Naive thymus-derived CD8-positive, alpha-beta T cell (primary cell): ENCODE data around the gene CEP63. TPM values are rescaled to one million over a fixed set of nuclear protein-coding genes. Genes with fewer than 3 reads are reported as not detected.

Experiments used
- ATAC-seq, 2 donors: fragments of 150-1000 bp; cut with Tn5 transposase in 1 of 2; sonication (Bioruptor Pico), chemical (Tn5 transposase) in 1 of 2; 1 replicate in 1 of 2; 2 replicates in 1 of 2; pipeline ENCODE4 v1.10.0; 2021; ENCODE audit warnings: mild to moderate bottlenecking in 2 of 2, moderate library complexity in 2 of 2
- POLR2A ChIA-PET: fragments of 350-600 bp; sonication (Branson Sonifier 250); formaldehyde crosslinking; loops from one replicate; lab custom pipeline; 2021; ENCODE audit warnings: antibody characterized with exemption; lab: Charles Lee
- DNase-seq, 10 donors: peaks; one replicate each; pipeline versions ENCODE4 v3.0.0 to v3.0.0-alpha.2; 2020 to 2022
- H3K27ac Mint-ChIP-seq, 10 donors: one replicate each; pipeline ENCODE4 v1.8.0; 2020 to 2022; ENCODE audit warnings: mild to moderate bottlenecking in 10 of 10, mixed read lengths in 10 of 10, moderate library complexity in 4 of 10, inconsistent platforms in 1 of 10
- H3K27me3 Mint-ChIP-seq, 5 donors: one replicate each; pipeline ENCODE4 v1.8.0; 2021 to 2022; ENCODE audit warnings: mixed read lengths in 5 of 5
- H3K36me3 Mint-ChIP-seq, 3 donors: one replicate each; pipeline ENCODE4 v1.8.0; 2020 to 2022; ENCODE audit warnings: mixed read lengths in 3 of 3, mild to moderate bottlenecking in 2 of 3, inconsistent platforms in 1 of 3
- H3K4me1 Mint-ChIP-seq, 4 donors: one replicate each; pipeline ENCODE4 v1.8.0; 2021 to 2022; ENCODE audit warnings: mixed read lengths in 4 of 4
- H3K4me3 Mint-ChIP-seq, 10 donors: one replicate each; pipeline ENCODE4 v1.8.0; 2020 to 2022; ENCODE audit warnings: mild to moderate bottlenecking in 10 of 10, mixed read lengths in 10 of 10, moderate library complexity in 6 of 10, inconsistent platforms in 1 of 10
- H3K9me3 Mint-ChIP-seq, 9 donors: one replicate each; pipeline ENCODE4 v1.8.0; 2020 to 2022; ENCODE audit warnings: mixed read lengths in 9 of 9, mild to moderate bottlenecking in 3 of 9, inconsistent platforms in 1 of 9, moderate library complexity in 1 of 9
- polyA plus RNA-seq, 3 donors: library from polyadenylated mRNA; unstranded; fragments of 300-500 nt; fragmentation: Illumina TruSeq; gene quantifications; one replicate each; pipeline ENCODE4 v1.2.3, GENCODE V29; 2021
- total RNA-seq, 8 experiments: library from RNA in 2 of 8; stranded (reverse) in 2 of 8; gene quantifications; one replicate each; pipeline ENCODE4 v1.2.3 and lab custom pipeline; 2021 to 2026

The CEP63 gene
- total and polyA plus RNA-seq, 5 experiments from 2014 or later, result 16.2 to 40.1 (median 32.2) TPM

DNA sequence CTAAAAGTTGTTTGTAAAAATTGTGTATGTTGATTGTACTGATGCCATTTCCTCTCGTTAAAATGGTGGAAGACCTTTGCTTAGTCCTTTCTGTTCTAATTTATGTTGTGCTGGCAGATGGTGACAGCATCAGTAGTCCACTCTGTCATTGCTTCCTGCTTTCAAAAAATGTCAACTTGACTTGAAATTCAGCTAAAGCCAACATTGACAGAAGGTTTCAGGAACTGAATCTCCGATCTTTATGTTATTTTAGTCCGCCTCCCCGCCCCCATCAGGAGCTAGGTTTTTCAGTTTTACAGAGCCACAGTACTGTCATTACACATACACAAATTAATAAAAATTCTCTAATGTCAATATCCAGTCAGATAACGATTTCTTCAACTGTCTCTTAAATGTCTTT is 1.5 kb downstream of the CEP63 start:
- no peaks in the 10 kb centered on the region for H3K9me3 Mint-ChIP-seq
- DNase-seq (no peak), ATAC-seq (no peak)
- POLR2A ChIA-PET, result interaction anchor here (2.1 kb wide), 1 partner anchor 237 kb away, joined by 15 read pairs; the partner anchor contains the start of gene RYK
- peak overlapping the region; percentile 76 to 100 (median 99) for H3K4me3 Mint-ChIP-seq
- peak overlapping the region; percentile 64 to 99 (median 94) for H3K27ac Mint-ChIP-seq
- H3K4me1 Mint-ChIP-seq, result peaks cover 23 to 68% (median 65%) of the 10 kb centered on the region in 4 donors
- H3K27me3 Mint-ChIP-seq, result no peaks in the 10 kb centered on the region
- peaks cover 0 to 10% (median 0%) of the 10 kb centered on the region in 3 donors for H3K36me3 Mint-ChIP-seq

DNA sequence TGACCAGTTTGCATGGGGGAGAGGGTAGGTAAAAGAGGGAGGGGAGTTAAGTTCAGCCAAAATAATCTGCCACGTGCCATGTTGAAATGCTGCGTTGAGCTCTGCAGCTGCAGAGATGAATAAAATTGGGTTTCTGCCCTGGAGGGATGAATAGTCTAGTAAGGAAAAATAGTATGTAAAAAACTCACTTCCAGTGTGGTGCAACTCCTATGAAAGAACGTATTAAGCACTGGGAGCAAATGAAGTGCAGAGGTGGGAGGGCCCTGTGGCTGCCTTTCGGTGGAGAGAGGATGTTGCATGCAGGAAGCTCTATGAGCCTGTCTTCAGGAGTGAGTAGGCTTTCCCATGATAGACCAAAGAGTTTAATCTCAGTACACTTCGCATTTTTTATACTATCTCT is 8.6 kb downstream of the CEP63 start:
- H3K27ac Mint-ChIP-seq, result no peak overlapping the region
- DNase-seq (no peak), ATAC-seq (no peak)
- H3K4me3 Mint-ChIP-seq, result no peak overlapping the region
- peaks cover 0 to 2% (median 0%) of the 10 kb centered on the region in 9 donors for H3K9me3 Mint-ChIP-seq
- POLR2A ChIA-PET, result interaction anchor here (1.1 kb wide), 1 partner anchor 9 kb away, joined by 4 read pairs; the partner anchor contains the start of genes ANAPC13 and CEP63
- H3K4me1 Mint-ChIP-seq, result peaks cover 37 to 69% (median 67%) of the 10 kb centered on the region in 4 donors
- H3K27me3 Mint-ChIP-seq, result no peaks in the 10 kb centered on the region
- peaks cover 15 to 46% (median 40%) of the 10 kb centered on the region in 3 donors for H3K36me3 Mint-ChIP-seq

DNA sequence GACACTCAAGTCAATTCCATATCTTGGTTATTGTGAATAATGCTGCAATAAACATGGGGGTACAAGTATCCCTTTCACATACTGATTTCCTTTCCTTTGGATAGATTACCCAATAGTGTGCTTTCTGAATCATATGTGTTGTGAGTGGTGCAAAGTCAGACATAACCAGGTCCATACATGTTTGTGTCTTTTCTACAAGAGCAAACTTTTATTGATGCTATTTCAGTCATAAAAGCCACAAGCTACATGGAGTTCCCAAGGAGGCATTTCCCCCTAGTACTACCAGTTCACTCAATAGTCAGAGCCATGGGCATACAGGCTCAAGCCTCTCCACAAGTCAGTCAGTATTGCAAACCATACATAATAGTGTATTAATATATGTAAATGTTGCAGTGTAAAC is 10.1 kb downstream of the CEP63 start:
- POLR2A ChIA-PET, result no interaction called here
- H3K36me3 Mint-ChIP-seq, result peaks cover 21 to 60% (median 53%) of the 10 kb centered on the region in 3 donors
- H3K27ac Mint-ChIP-seq, result peak overlapping the region in 3 of 10 donors; percentile 8 to 64 (median 56)
- no peak for ATAC-seq
- H3K9me3 Mint-ChIP-seq, result peaks cover 0 to 4% (median under 1%) of the 10 kb centered on the region in 9 donors
- no peaks in the 10 kb centered on the region for H3K27me3 Mint-ChIP-seq
- DNase-seq, result no peak
- H3K4me3 Mint-ChIP-seq, result no peak overlapping the region
- peaks cover 42 to 71% (median 68%) of the 10 kb centered on the region in 4 donors for H3K4me1 Mint-ChIP-seq

DNA sequence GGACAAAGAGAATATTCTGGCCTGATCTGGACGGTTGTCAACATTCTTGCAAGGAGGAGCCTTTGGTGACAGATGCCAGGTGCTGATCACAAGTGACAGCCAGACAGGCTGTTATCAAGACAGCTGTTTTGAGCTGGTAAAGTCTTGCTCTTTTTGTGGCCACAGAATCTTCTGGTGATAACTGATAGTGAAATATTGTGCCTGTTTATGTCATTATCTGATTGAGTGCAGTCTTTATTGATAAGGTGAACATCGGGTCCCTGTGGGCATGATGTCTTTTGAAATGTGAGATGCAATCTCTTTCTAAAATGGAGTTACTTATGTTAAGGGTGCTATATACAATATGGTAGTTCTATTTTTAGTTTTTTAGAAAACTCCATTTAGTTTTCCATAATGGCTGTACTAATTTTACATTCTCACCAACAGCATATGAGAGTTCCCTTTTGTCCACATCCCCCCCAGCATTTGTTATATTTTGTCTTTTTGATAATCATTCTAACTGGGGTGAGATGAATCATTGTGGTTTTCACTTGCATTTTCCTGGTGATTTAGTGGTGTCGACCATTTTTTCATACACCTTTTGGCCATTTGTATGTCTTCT is 10.7 kb downstream of the CEP63 start:
- Mint-ChIP-seq H3K27me3 (no peaks in the 10 kb centered on the region), H3K36me3 (peaks cover 25 to 66% (median 58%) of the 10 kb centered on the region in 3 donors), H3K4me1 (peaks cover 43 to 73% (median 72%) of the 10 kb centered on the region in 4 donors), H3K27ac (peak overlapping the region in 3 of 10 donors; percentile 8 to 64 (median 56)), H3K9me3 (peaks cover 0 to 10% (median 5%) of the 10 kb centered on the region in 9 donors), H3K4me3 (no peak overlapping the region)
- POLR2A ChIA-PET, result no interaction called here
- no peak for ATAC-seq
- no peak for DNase-seq

DNA sequence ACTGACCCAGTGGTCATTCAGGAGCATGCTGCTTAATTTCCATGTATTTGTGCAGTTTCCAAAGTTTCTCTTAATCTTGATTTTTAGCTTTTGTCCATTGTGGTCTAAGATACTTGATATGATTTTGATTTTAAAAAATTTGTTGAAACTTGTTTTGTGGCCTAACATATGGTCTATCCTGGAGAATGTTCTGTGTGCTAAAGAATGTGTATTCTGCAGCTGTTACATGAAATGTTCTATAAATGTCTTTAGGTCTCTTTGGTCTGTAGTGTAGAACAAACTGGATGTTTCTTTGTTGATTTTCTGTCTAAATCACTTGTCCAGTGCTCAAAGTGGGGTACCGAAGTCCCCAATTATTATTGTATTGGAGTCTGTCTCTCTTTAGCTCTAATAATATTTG is 17.4 kb downstream of the CEP63 start:
- POLR2A ChIA-PET, result no interaction called here
- H3K4me1 Mint-ChIP-seq, result peaks cover 35 to 59% (median 53%) of the 10 kb centered on the region in 4 donors
- H3K4me3 Mint-ChIP-seq, result peak overlapping the region in 3 of 10 donors; percentile 6 to 46 (median 27)
- no peaks in the 10 kb centered on the region for H3K27me3 Mint-ChIP-seq
- DNase-seq (no peak), ATAC-seq (no peak)
- peaks cover 48 to 86% (median 83%) of the 10 kb centered on the region in 3 donors for H3K36me3 Mint-ChIP-seq
- H3K9me3 Mint-ChIP-seq, result peaks cover 13 to 43% (median 40%) of the 10 kb centered on the region in 9 donors
- no peak overlapping the region for H3K27ac Mint-ChIP-seq

DNA sequence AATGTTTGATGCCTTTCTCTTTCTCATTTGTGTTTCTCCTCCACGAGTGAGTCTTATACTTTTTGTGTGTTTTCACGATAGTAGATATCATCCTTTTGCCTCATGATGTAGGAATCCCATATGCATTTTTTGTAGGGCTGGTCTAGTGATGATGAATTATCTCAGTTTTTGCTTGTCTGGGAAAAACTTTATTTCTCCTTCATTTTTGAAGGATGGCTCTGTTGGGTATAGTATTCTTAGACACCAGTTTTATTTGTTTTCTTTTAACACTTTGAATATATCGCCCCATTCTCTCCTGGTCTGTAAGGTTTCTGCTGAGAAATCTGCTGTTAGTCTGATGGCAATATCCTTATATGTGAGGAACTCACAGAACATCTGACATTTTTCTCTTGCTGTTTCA is 18.3 kb downstream of the CEP63 start:
- DNase-seq (no peak), ATAC-seq (no peak)
- Mint-ChIP-seq H3K27me3 (no peaks in the 10 kb centered on the region), H3K9me3 (peaks cover 11 to 43% (median 40%) of the 10 kb centered on the region in 9 donors), H3K36me3 (peaks cover 52 to 86% (median 84%) of the 10 kb centered on the region in 3 donors), H3K4me3 (peak overlapping the region in 1 of 10 donors; percentile 14), H3K27ac (no peak overlapping the region), H3K4me1 (peaks cover 28 to 50% (median 45%) of the 10 kb centered on the region in 4 donors)
- POLR2A ChIA-PET, result no interaction called here

DNA sequence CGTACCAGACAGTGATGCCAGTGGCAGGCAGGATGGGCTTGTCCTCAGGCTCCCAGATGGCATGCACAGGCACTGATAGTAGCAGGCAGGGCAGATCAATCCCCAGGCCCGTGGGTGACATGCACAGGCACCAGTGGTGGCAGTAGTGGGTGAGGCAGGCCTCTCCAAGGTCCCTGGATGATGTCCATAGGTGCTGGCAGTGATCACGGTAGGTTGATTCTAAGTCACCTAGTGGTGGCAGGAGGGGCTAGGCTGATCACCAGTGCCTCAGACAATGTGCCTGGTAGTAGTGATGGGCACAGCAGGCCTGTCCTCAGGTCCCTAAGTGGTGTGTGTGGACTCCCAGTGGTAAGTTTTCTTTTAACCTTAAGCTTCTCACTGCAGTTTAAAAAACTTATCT is 19.6 kb downstream of the CEP63 start:
- peaks cover 11 to 43% (median 40%) of the 10 kb centered on the region in 9 donors for H3K9me3 Mint-ChIP-seq

DNA sequence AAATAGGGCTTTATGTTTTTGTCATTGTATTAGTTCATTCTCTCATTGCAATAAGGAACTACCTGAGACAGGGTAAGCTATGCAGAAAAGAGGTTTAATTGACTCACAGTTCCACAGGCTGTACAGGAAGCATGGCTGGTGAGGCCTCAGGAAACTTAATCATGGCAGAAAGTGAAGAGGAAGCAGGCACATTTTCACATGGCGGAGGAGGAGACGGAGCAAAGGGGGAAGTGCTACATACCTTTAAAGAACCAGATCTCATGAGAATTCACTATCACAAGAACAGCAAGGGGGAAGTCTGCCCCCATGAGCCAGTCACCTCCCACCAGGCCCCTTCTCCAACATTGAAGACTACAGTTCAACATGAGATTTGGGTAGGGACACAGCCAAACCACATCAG is 25.6 kb downstream of the CEP63 start:
- peaks cover 0 to 6% (median 0%) of the 10 kb centered on the region in 9 donors for H3K9me3 Mint-ChIP-seq
- no peak for DNase-seq
- H3K4me3 Mint-ChIP-seq, result no peak overlapping the region
- POLR2A ChIA-PET, result no interaction called here
- ATAC-seq, result no peak
- H3K36me3 Mint-ChIP-seq, result peaks cover 39 to 77% (median 74%) of the 10 kb centered on the region in 3 donors
- peak overlapping the region in 1 of 10 donors; percentile 88 for H3K27ac Mint-ChIP-seq
- peaks cover 6 to 18% (median 12%) of the 10 kb centered on the region in 4 donors for H3K4me1 Mint-ChIP-seq
- H3K27me3 Mint-ChIP-seq, result no peaks in the 10 kb centered on the region

More for the DNA sequence above, 19.6 kb downstream of the CEP63 start:
- Mint-ChIP-seq H3K27ac (peak overlapping the region in 1 of 10 donors; percentile 37), H3K4me1 (peaks cover 24 to 40% (median 37%) of the 10 kb centered on the region in 4 donors), H3K27me3 (no peaks in the 10 kb centered on the region), H3K4me3 (no peak overlapping the region), H3K36me3 (peaks cover 57 to 84% (median 83%) of the 10 kb centered on the region in 3 donors)
- ATAC-seq (no peak), DNase-seq (no peak)
- POLR2A ChIA-PET, result no interaction called here

DNA sequence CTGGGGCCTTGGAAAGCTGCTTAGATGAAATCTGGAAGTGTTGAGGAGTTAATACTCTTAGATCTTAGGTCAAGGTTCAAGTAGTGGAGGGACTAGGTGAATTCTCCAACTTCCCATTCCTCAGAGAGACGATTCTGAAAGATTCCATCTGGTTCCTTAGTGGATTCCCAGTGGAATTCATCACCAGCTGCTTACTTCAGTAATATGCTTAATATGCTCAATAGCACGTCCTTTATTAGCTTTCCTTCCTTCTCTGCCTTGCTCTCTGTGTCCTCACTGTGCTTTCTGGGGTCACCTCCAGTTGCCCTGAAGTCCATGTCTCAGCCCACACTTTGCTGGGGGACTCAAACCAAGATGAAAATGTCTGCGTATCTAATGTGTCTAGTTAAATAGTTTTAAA is 31.0 kb downstream of the CEP63 start:
- Mint-ChIP-seq H3K27me3 (no peaks in the 10 kb centered on the region), H3K36me3 (peaks cover 38 to 75% (median 56%) of the 10 kb centered on the region in 3 donors), H3K27ac (peak overlapping the region in 2 of 10 donors; percentile 13 to 64), H3K4me3 (peak overlapping the region in 1 of 10 donors; percentile 26), H3K4me1 (peaks cover 6 to 16% (median 13%) of the 10 kb centered on the region in 4 donors), H3K9me3 (peaks cover 0 to 35% (median 11%) of the 10 kb centered on the region in 9 donors)
- no peak for ATAC-seq
- POLR2A ChIA-PET, result no interaction called here
- no peak for DNase-seq

DNA sequence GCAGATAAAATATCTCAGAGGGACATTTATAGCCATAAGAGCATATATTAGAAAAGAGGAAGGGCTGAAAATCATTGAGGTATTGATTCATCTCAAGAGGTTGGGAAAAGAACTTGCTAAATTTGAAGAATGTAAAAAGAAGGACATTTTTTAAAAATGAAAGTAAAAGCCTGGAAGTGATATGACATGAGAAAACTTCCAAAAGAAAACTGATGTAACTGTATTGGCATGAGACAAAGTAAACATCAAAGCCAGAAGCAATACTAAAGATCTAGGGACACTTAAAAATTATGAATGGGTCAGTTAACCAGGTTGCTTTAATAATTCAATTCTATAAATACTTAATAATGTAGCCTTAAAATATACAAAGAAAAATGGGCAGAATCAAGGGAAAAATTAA is 31.9 kb downstream of the CEP63 start:
- H3K27ac Mint-ChIP-seq, result peak overlapping the region in 1 of 10 donors; percentile 7
- POLR2A ChIA-PET, result no interaction called here

DNA sequence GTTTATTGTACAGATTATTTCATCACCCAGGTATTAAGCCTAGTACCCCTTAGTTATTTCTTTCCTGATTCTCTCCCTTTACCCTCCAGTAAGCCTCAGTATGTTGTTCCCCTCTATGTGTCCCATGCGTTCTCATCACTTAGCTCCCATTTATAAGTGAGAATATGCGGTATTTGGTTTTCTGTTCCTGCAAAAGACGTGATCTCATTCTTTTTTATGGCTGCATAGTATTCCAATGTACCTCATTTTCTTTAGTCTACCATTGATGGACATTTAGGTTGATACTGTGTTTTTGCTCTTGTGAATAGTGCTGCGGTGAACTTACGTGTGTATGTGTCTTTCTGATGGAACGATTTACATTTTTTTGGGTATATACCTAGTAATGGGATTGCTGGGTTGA is 36.7 kb downstream of the CEP63 start:
- H3K27me3 Mint-ChIP-seq, result no peaks in the 10 kb centered on the region
- H3K36me3 Mint-ChIP-seq, result peaks cover 61 to 75% (median 66%) of the 10 kb centered on the region in 3 donors
- POLR2A ChIA-PET, result no interaction called here
- no peak overlapping the region for H3K27ac Mint-ChIP-seq
- DNase-seq, result no peak
- H3K4me3 Mint-ChIP-seq, result no peak overlapping the region
- peaks cover 14 to 82% (median 48%) of the 10 kb centered on the region in 9 donors for H3K9me3 Mint-ChIP-seq
- peaks cover 10 to 17% (median 12%) of the 10 kb centered on the region in 4 donors for H3K4me1 Mint-ChIP-seq
- ATAC-seq, result no peak

More for the DNA sequence above, 31.9 kb downstream of the CEP63 start:
- H3K36me3 Mint-ChIP-seq, result peaks cover 47 to 75% (median 60%) of the 10 kb centered on the region in 3 donors
- H3K27me3 Mint-ChIP-seq, result no peaks in the 10 kb centered on the region
- no peak for DNase-seq
- no peak overlapping the region for H3K4me3 Mint-ChIP-seq
- peaks cover 3 to 44% (median 18%) of the 10 kb centered on the region in 9 donors for H3K9me3 Mint-ChIP-seq
- H3K4me1 Mint-ChIP-seq, result peaks cover 6 to 16% (median 13%) of the 10 kb centered on the region in 4 donors
- ATAC-seq, result no peak

DNA sequence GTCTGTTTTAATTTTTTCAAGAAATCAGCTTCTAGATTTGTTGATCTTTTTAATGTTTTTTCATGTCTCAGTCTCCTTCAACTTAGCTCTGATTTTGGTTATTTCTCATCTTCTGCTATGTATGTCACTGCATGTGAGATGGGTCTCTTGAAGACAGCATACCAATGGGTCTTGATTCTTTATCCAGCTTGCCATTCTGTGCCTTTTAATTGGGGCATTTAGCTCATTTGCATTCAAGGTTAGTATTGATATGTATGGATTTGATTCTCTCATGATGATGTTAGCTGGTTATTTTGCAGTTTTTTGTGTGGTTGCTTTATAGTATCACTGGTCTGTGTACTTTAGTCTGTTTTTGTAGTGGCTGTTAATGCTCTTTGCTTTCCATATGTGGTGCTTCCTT is 39.4 kb downstream of the CEP63 start:
- Mint-ChIP-seq H3K4me1 (peaks cover 16 to 25% (median 21%) of the 10 kb centered on the region in 4 donors), H3K27me3 (no peaks in the 10 kb centered on the region), H3K4me3 (no peak overlapping the region), H3K27ac (peak overlapping the region in 1 of 10 donors; percentile 15), H3K36me3 (peaks cover 56 to 57% (median 56%) of the 10 kb centered on the region in 3 donors), H3K9me3 (peaks cover 14 to 58% (median 48%) of the 10 kb centered on the region in 9 donors)
- ATAC-seq (no peak), DNase-seq (no peak)
- POLR2A ChIA-PET, result no interaction called here

DNA sequence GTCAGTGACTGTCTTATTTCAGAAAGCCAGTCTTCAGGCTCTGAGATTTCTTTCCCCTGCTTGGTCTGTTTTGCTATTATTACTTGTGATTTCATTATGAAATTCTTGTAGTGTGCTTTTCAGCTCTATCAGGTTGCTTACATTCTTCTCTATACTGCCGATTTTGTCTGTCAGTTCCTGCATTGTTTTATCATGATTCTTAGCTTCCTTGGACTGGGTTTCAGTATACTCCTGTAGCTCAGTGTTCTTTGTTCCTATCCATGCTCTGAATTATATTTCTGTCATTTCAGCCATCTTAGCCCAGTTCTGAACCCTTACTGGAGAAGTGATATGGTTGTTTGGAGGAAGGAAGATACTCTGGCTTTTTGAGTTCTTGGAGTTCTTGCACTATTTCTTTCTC is 40.5 kb downstream of the CEP63 start:
- Mint-ChIP-seq H3K9me3 (peaks cover 14 to 51% (median 48%) of the 10 kb centered on the region in 9 donors), H3K4me3 (no peak overlapping the region), H3K36me3 (peaks cover 49 to 54% (median 49%) of the 10 kb centered on the region in 3 donors), H3K27ac (no peak overlapping the region), H3K27me3 (no peaks in the 10 kb centered on the region), H3K4me1 (peaks cover 16 to 25% (median 21%) of the 10 kb centered on the region in 4 donors)
- DNase-seq (no peak), ATAC-seq (no peak)
- POLR2A ChIA-PET, result no interaction called here
